Stomach (tissue), 9 donors: Measurements from ENCODE around the gene TSFM. TPM values are rescaled to one million over a fixed set of nuclear protein-coding genes. Genes with fewer than 3 reads are reported as not detected.

Experiments used
- DNase-seq, 2 donors: peaks; one replicate each; pipeline versions ENCODE4 v3.0.0 to v3.0.0-alpha.2; 2013 to 2019
- H3K27ac ChIP-seq, 5 donors: fragments of 200-600 bp in 4 of 5; sonication (generic) in 4 of 5; one replicate each; pipeline ENCODE4 v1.5.1; 2013 to 2019; ENCODE audit warnings: mild to moderate bottlenecking in 1 of 5, moderate library complexity in 1 of 5
- H3K27me3 ChIP-seq, 3 donors: fragments of 200-600 bp; sonication (generic); one replicate each; pipeline ENCODE4 v1.5.1; 2017 to 2019; ENCODE audit warnings: mixed run types in 1 of 3
- H3K36me3 ChIP-seq, 4 donors: fragments of 200-600 bp; sonication (generic); 1 replicate in 3 of 4; 2 replicates in 1 of 4; pipeline ENCODE4 v1.5.1; 2016 to 2019
- H3K4me1 ChIP-seq, 4 donors: fragments of 200-600 bp; sonication (generic); one replicate each; pipeline ENCODE4 v1.5.1; 2016 to 2019
- H3K4me3 ChIP-seq, 4 donors: fragments of 200-600 bp; sonication (generic) in 3 of 4; one replicate each; pipeline ENCODE4 v1.5.1; 2016 to 2019; ENCODE audit warnings: mild to moderate bottlenecking in 1 of 4
- H3K9me3 ChIP-seq, 4 donors: fragments of 200-600 bp; sonication (generic); one replicate each; pipeline ENCODE4 v1.5.1; 2016 to 2019
- EP300 ChIP-seq: sonication (generic); formaldehyde crosslinking; IDR thresholded peaks from one replicate; pipeline ENCODE4 v1.6.1; 2017; ENCODE audit warnings: antibody characterized with exemption
- POLR2A ChIP-seq, 4 donors: fragments of 450-650 bp; IDR thresholded peaks; one replicate each; pipeline ENCODE4 v1.6.1; 2016; ENCODE audit warnings: antibody characterized with exemption in 4 of 4, control low read depth in 2 of 4, mild to moderate bottlenecking in 1 of 4, moderate library complexity in 1 of 4
- POLR2AphosphoS5 ChIP-seq, 3 donors: sonication (generic); formaldehyde crosslinking; IDR thresholded peaks; one replicate each; pipeline ENCODE4 v1.6.1; 2016; ENCODE audit warnings: antibody characterized with exemption in 3 of 3
- WGBS, 5 donors: extraction: QIAGEN DNeasy Blood & Tissue Kit in 3 of 5; methylation state at CpG; one replicate each; pipeline versions ENCODE4 v1.1.5 to v1.1.7; 2013 to 2018; 5-methylcytosine and 5-hydroxymethylcytosine counted together
- intact Hi-C: fragments of 100-400 bp; cut with DNase I; formaldehyde crosslinking; loops from one replicate; pipeline ENCODE4 v1.15.1; 2023; ENCODE audit warnings: low total_unique reads
- polyA plus RNA-seq, 3 donors: library from polyadenylated mRNA; stranded (reverse); fragments of 200-250 nt; gene quantifications; one replicate each; pipeline ENCODE4 v1.2.3, GENCODE V29; 2013
- total RNA-seq, 5 donors: library from RNA; depleted of rRNA; stranded (reverse); fragments of >200 nt; gene quantifications; one replicate each; pipeline versions ENCODE4 v1.1.0 to v1.2.3, GENCODE V29; 2014 to 2016
- TF ChIP-seq, protein P1 (sequence below), 7 experiments: fragments of 450-650 bp in 4 of 7; fragments of 200-600 bp in 3 of 7; sonication (generic) in 3 of 7; IDR thresholded peaks; one replicate each; pipeline ENCODE4 v1.5.1; 2016 to 2019; ENCODE audit warnings: antibody characterized with exemption in 7 of 7, control low read depth in 2 of 7, mild to moderate bottlenecking in 1 of 7
- donor health status: healthy with polysubstance abuse.
- donor health status: Bipolar disorder and iron deficiency.
- donor health status: healthy.

Gene TSFM
- total and polyA plus RNA-seq, 8 donors: 2.3 to 39.3 (median 13.5) TPM

DNA sequence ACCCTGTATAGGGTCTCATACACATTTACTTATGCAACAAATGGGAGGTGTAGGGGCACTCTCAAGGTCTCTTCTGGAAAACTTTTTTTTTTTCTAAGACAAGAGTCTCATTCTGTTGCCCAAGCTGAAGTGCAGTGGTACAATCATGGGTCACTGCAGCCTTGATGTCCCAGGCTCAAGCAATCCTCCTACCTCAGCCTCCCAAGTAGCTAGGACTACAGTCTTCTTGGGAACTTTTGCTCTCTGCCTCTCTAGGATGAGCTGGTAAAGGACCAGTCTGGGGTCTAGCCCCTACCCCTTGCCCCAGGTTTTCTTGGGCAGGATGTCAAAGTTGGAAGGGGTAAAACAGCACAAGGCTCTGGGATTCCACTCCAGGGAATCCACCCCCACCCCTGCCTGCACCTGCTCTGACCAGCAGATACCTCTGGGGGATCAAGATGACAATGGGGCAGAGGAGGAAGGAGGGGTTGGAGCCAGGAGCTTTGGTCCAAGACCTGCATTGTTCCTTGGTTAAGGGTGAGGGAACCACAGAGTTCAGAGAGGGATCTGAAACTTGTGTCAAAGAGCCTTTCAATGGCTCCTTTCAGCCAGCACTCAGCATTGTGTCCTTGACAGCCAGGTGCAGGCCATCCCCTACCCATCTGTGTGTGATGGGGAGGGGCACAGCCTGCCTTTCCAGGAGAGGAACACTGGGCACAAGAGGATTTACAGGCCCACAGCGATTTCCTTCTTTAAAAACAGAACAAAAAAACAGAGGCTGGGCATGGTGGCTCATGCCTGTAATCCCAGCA, 51.7 kb downstream of the TSFM start:
- Histone ChIP-seq H3K36me3 (peaks cover 1 to 5% (median 3%) of the 10 kb centered on the region in 4 donors), H3K27ac (peak overlapping the region in 4 of 5 donors; percentile 51 to 100 (median 87)), H3K27me3 (no peaks in the 10 kb centered on the region), H3K4me1 (peaks cover 94 to 100% (median 99%) of the 10 kb centered on the region in 4 donors), H3K4me3 (peak overlapping the region in 1 of 4 donors; percentile 80), H3K9me3 (no peaks in the 10 kb centered on the region)
- intact Hi-C loops: no loop called here
- DNase-seq: no peak
- TF ChIP-seq EP300 (no peak), POLR2A (IDR thresholded peaks at IDR 0.05) (no peak), POLR2AphosphoS5 (IDR thresholded peaks at IDR 0.05) (no peak)
- TF ChIP-seq, protein P1, sequence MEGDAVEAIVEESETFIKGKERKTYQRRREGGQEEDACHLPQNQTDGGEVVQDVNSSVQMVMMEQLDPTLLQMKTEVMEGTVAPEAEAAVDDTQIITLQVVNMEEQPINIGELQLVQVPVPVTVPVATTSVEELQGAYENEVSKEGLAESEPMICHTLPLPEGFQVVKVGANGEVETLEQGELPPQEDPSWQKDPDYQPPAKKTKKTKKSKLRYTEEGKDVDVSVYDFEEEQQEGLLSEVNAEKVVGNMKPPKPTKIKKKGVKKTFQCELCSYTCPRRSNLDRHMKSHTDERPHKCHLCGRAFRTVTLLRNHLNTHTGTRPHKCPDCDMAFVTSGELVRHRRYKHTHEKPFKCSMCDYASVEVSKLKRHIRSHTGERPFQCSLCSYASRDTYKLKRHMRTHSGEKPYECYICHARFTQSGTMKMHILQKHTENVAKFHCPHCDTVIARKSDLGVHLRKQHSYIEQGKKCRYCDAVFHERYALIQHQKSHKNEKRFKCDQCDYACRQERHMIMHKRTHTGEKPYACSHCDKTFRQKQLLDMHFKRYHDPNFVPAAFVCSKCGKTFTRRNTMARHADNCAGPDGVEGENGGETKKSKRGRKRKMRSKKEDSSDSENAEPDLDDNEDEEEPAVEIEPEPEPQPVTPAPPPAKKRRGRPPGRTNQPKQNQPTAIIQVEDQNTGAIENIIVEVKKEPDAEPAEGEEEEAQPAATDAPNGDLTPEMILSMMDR (IDR thresholded peaks at IDR 0.05): no peak
- WGBS, 5 donors: 0 to 42% (median 25%) methylated on average over 1 of the region's 1 CpG; no CpG with 5 or more reads in 1 of the 5 donors

DNA sequence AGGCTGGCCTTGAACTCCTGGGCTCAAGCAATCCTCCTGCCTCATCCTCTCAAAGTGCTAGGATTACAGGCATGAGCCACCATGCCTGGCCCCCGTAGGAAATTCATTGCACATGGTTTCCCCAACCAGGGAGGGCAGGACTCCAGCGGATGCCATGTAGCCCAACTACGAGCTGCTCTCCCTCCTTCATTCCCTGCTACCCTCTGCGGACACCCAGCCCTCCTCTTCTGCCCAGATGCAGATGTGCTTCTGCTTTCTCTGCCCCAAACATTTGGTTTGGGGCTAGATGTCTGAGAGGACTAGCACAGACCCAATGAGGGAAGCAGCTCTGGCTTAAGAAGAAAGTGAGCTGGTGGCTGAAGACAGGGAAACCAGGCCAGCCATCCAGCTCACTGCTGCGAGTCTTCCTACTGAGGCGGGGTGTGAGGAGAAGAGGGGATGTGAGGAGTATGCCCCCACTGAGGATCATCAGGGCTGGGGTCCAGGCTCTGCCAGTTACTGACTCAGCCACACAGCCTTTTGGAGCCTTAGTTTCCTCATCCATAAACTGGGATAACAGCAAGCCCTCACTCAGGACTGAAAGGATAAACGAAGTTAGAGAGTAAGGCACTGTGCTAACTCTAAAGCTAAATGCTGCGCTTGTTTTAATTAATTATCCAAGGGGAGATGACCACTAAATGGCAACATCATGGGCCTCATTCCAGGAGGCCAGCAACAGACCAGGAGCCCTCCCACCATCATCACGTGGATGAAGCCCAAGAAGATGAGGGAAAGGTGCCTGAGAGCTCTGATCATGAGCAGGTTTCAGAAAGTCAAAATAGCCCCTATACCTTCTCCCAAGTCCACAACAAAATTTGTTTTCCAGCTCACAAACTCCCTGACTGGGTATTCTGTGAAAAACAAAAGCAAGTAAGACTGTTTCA, 53.0 kb downstream of the TSFM start:
- Histone ChIP-seq H3K9me3 (no peaks in the 10 kb centered on the region), H3K27me3 (no peaks in the 10 kb centered on the region), H3K4me3 (peak overlapping the region; percentile 9 to 80 (median 20)), H3K4me1 (peaks cover 97 to 100% (median 99%) of the 10 kb centered on the region in 4 donors), H3K36me3 (no peaks in the 10 kb centered on the region), H3K27ac (peak overlapping the region in 4 of 5 donors; percentile 51 to 100 (median 98))
- intact Hi-C loops: no loop called here
- WGBS, 5 donors: 45 to 64% (median 60%) methylated on average over 9 of the region's 9 CpGs
- TF ChIP-seq POLR2A (IDR thresholded peaks at IDR 0.05): no peak
- no peak for TF ChIP-seq EP300
- TF ChIP-seq, protein P1 (IDR thresholded peaks at IDR 0.05): no peak
- no peak for TF ChIP-seq POLR2AphosphoS5 (IDR thresholded peaks at IDR 0.05)
- DNase-seq: no peak

DNA sequence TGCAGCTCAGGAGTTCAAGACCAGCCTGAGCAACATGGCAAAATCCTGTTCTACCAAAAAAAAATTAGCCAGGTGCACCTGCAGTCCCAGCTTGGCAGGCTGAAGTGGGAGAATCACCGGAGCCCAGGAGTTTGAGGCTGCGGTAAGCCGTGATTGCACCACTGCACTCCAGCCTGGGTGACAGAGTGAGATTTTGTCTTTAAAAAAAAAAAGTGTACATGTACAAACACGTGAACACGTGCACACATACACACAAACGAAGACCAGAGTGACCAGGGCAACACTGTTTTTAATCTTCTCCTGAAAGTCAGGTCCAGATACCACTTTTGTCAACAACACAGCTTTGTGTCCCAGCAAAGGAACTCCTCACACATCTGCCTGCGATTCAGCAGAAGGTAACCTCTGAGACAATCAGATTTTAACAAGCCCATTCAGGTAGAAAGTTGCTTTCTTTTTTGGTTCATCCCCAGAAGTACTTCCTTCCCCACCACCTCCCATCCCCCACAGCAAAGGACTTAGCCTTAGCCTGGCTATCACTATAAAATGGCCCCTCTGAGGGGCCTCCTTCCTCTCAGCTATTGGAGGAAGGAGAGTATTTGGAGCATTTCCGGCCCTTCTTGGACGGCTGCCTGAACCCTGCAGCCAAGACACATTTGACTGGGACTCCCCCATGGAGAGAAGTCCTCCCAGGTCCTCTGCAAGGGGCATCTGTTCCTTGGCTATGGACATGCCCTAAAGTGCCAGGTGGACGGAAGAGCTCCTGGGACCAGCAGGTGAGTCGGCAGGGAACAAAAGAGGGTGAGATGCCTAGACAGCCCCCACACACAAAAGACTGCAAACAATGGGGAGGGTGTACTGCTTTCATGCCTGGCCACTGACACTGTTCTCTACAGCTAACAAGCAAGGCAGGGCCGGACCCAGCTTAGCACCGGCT, 54.1 kb downstream of the TSFM start:
- WGBS, 5 donors: 0 to 8% (median 7%) methylated on average over 12 to 13 of the region's 13 CpGs
- Histone ChIP-seq H3K9me3 (no peaks in the 10 kb centered on the region), H3K4me1 (peaks cover 97 to 100% (median 99%) of the 10 kb centered on the region in 4 donors), H3K27me3 (no peaks in the 10 kb centered on the region), H3K36me3 (no peaks in the 10 kb centered on the region), H3K4me3 (peak overlapping the region; percentile 9 to 80 (median 20)), H3K27ac (peak overlapping the region; percentile 41 to 100 (median 98))
- intact Hi-C loops: no loop called here
- no peak for TF ChIP-seq EP300
- peak in 2 of 3 donors; percentile 9 to 32 for TF ChIP-seq POLR2AphosphoS5 (IDR thresholded peaks at IDR 0.05)
- TF ChIP-seq POLR2A (IDR thresholded peaks at IDR 0.05): no peak
- TF ChIP-seq, protein P1 (IDR thresholded peaks at IDR 0.05): no peak
- DNase-seq: peak; percentile 63 to 94
